ENCODE data around the gene BIRC7.
A peak's percentile ranks its signal among the peaks of the same experiment; 100 is the strongest.

Gene BIRC7

DNA sequence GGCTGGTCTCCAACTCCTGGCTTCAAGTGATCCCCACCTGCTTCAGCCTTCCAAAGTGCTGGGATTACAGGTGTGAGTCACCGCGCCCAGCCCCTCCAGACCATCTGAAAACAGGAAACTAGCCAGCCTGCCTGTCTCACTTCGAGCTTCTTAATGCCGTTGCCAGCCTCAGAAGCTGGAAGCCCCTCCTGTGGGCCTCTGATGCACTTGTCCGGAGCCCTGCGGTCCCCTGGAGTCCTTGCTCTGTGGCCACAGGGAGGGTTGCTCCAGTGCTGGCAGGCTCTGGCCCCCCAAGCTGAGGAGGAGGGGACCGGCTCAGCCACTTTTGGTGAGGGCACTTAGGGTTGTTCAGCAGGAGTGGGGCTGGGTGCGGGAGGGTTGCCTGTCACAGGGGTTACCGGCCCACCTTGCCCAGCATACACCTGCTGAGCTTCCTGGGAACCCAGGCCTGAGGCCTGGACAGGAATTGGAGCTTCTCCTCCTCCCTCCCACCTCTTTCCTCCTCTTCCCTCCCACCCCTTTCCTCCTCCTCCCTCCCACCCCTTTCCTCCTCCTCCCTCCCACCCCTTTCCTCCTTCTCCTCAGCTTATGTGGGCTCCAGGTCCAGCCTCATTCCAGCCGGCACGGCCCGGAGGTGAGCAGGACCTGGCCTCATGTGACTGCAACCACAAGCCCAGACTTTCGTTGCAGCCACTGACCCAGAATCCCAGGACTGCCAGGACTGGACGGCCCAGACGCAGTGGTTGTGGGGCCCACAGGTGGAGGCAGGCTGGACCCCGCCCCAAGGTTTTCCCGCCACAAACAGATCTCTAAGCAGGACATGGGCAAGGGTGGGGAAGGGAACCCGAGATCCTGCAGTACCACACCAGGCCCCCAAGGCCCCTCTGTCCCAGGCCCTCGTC is 9.4 kb upstream of the BIRC7 start:
- no peak for DNase-seq

DNA sequence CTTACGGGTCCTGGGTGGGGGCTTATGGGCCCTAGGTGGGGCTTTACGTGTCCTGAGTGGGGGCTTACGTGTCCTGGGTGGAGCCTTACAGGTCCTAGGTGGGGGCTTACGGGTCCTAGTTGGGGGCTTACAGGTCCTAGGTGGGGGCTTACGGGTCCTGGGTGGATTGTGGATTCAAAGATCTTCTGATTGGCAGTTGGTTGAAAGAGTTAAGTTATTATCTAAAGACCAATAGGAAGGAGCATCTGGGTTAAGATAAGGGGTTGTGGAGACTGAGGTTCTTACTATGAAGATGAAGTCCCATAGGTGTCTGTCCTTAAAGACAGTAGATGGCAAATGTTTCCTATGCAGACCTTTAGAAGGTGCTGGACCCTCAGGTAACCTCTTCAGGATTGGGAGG is 8.4 kb upstream of the BIRC7 start:
- no peak for DNase-seq

DNA sequence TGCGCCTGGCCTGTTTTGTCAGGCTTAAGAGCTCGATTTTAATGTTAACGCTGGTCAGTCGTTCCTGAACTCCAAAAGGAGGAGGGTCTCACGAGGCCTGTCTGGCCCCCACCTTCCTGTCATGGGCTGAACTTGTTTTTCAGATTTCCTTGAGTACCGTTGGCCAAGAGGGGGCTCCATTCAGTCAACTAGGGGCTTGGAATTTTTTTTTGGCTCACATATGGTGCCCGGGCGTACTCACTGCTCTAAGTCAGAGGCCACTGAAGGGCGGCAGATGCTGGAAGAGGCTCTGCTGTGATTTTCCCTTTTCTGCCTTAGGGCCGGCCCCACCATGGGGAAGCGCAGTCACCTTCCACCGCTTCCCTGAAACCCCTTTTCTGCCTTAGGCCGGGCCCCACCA is 6.9 kb upstream of the BIRC7 start:
- no peak for DNase-seq

DNA sequence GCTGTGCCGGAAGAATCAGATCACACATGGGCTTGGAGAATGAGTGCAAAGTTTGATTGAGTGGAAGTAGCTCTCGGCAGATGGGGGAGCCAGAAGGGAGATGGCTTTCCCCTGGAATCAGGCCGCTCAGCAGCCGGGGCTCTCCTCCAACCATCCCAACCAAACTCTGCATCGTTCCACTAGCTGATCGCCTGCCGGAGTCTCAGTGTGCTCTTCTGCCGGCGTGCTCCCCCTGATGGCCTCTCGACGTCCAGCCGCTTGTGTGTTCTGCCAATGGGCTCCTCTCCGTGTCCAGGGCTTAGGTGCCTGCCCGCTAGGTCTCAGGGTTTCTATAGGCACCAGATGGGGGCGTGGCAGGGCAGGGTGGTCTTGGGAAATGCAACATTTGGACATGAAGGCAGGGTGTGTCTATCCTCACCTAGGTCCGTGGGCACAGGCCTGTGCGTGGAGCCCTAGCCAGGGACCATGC is 4.9 kb upstream of the BIRC7 start:
- DNase-seq, result no peak

DNA sequence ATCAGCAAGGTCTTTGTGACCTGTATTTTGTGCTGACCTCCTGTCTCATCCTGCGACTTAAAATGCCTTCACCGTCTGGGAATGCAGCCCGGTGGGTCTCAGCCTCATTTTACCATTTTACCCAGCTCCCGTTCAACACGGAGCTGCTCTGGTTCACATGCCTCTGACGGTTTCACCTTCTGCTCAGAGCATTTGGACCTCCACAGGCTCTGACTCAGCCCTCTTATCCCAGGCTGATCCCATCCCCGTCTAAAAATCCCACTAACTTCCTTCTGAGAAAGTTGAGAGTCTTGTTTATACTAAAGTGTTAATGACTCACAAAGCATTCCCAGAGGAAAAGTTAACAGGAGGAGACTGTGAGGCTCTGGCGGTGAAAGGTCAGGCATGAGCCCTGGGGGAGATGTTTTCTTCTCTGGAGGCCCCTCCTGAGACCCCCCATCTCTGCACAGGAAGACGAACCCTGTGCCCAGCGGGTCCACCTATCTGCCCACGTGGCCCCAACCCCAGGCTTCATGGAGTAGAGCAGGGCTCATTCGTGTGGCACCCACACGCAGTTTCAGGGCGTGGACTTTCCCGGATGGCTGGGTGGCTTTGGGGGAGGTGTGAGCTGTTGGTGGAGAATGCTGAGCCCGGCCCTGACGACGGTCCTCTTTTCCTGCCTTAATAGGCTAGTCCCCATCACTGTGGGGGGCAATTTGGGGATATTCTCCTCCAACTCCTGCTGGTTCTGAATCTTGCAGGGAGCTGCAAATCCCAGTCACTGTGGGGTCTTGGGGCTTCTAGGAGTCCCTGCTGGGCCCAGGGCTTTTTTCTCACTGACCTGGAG is 3.3 kb upstream of the BIRC7 start:
- peak; percentile 59 for DNase-seq

DNA sequence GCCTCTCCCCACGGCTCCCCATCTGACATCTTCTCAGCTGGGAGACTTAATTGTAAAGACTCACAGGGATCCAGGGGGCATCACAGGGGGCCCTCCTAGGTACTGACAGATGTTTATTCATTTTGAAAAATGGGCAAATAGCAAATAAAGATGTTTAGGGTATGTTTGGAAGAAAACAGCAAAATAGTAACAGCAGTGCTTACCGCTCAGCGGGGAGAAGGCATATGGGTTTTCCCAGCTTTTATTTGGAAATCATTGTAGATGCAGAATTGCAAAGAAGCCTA is 2.7 kb upstream of the BIRC7 start:
- DNase-seq, result no peak

DNA sequence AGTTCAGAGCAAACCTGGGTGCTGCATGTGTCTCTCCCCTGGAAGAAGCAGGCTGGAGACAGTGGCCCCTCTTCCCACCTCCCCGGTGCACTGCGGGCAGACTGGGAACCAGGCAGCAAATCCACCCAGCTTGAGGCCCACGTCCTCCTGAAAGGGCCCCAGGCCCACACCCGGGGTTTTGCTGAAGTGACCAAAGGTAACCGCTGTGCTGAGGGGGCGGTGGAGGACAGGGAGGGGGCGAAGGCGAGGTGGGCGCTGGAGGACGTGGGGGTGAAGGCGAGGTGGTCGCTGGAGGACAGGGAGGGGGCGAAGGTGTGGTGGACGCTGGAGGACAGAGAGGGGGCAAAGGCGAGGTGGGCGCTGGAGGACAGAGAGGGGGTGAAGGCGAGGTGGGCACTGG is 1.8 kb upstream of the BIRC7 start:
- DNase-seq, result no peak

DNA sequence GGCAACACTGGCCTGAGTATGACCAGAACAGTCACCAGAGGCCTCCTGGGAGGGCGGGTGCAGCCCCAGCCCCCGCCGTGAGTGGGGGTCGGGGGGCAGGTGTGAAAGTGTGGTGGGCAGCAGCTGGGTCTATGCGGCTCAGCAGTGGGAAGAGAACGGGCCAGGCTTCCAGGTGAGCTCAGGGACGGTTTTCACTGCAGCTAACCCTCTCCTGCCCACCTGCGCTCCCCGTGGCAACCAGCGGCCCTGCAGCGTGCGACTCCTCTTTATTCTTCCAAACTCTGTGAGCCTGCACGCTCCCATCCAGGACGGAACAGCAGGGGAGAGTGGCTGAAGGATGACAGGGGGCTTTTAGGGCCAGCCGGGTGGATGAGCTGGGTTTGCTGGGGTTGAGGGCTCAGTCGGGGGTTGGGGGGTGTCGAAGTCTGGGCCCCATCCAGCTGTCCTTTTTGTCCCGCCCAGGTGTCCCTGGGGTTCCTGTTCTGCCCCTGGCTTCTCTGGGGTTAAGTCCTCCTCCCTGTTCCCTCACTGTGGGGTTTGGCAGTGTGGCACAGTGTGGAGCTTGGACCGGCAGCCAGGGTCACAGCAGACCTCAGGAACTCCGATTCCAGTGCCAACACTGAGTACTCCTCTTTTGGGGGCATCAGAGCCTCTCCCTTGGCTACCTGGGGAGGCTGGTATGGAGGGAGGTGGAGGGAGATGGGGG is 859 bp upstream of the BIRC7 start:
- DNase-seq, result no peak

DNA sequence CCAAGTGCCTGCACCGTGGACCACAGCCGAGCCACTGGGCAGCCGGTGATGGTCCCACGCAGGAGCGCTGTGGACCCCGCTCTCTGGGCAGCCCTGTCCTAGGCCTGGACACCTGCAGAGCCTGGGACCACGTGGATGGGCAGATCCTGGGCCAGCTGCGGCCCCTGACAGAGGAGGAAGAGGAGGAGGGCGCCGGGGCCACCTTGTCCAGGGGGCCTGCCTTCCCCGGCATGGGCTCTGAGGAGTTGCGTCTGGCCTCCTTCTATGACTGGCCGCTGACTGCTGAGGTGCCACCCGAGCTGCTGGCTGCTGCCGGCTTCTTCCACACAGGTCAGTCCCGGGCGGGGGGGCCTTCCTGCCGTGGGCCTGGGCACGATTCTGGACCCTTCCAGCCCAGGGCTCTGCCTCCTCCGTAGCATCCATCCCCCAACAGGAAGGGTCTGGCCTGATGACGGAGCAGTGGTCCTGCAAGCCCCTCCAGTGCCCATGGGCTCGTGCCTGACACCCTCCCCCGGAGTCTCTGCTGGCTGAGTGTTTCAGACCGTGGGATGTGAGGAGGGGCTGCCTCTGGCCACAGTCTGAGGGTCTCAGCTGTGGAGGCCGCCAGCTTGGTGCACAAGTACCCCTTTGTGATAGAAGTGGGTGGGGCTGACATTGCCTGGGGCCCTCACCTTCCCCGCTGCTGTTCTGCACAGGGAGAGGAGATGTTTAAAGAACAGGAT is 572 bp downstream of the BIRC7 start:
- no peak for DNase-seq

DNA sequence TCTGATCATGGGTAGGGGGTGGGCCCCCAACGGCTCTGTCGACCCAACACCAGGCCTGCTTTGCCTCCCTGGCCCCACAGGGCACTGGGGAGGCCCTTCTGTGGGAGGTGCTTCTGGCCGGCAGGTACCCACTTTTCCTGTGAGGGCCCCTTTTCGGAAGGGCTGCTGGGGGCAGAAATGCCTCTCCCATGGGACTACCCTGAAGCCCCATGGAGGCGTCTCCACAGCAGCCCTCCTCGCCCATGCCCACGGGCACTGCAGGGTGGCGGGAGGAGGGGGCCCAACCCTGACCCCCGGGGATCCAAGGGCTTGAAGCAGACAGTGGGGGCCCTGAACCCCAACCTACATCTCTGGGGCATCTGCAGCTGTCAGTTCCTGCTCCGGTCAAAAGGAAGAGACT is 2.3 kb downstream of the BIRC7 start:
- no peak for DNase-seq

DNA sequence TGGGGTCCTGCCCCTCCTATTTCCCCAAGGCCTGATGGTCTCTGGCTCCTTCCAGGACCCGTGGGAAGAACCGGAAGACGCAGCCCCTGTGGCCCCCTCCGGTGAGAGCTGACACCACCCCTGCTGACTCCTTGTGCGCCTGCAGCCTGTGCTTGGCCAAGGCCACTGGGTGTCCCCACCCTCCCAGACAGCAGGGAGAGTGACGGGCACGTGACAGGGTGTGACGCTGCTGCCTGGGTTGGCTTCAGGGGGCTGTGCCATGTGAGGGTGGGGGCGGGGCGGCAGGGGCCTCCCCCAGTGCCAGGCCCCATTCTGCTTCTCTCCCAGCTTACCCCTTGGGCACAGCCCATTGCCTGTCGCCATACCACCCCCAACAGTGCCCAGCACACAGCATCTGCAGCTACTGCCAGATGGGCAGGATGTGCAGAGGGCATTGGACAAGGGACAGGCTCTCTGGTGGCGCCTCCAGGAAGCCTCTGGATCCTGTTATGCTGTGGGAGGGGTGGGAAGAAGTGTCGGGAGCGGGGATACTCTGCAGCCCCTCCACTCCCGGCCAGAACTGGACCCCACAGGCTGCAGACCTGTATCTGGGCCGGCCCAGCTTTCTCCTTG is 2.9 kb downstream of the BIRC7 start:
- DNase-seq, result no peak

DNA sequence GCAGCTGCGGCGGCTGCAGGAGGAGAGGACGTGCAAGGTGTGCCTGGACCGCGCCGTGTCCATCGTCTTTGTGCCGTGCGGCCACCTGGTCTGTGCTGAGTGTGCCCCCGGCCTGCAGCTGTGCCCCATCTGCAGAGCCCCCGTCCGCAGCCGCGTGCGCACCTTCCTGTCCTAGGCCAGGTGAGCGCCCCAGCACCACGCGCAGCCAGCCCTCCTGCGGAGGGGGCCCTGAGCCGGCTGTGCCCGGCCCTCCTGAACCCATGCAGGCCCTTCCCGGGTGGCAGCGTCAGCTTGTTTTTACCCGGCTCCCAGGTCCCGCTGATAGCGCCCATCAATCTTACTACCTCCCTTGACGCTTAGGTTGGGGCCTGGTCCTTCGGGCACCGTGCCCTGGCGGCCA is 3.7 kb downstream of the BIRC7 start:
- DNase-seq, result no peak

DNA sequence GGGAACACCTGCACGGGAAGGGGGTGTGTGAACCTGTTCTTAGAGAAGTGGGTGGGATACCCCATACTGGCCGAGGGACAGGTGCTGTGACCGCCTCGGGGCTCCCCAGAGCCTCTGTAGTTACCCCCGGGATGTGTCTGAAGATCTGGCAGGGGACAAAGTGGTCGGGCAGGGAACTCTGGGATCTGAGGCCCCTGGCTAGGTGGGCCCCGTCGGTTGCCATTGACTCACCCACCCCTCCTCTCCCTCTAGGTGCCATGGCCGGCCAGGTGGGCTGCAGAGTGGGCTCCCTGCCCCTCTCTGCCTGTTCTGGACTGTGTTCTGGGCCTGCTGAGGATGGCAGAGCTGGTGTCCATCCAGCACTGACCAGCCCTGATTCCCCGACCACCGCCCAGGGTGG is 4.3 kb downstream of the BIRC7 start:
- DNase-seq, result no peak

DNA sequence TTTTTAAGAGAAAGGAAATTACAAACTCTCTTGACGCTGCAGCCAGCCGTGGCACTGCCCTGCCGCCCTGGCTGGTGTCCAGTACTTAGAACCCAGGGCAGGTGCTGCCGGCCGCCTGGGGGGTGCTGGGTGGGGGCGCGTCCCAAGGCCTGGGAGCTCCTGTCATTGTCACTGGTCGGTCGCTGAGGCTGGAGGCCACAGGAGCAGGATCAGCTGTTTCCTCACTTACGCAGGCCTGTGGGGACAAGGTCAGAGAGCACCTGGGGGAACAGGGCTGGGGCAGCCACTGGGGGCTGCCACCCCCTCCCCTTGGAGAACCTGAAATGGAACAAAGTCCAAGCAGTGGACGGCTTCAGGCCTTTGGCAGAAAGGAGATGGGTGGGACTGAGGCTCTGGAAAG is 5.6 kb downstream of the BIRC7 start:
- no peak for DNase-seq

DNA sequence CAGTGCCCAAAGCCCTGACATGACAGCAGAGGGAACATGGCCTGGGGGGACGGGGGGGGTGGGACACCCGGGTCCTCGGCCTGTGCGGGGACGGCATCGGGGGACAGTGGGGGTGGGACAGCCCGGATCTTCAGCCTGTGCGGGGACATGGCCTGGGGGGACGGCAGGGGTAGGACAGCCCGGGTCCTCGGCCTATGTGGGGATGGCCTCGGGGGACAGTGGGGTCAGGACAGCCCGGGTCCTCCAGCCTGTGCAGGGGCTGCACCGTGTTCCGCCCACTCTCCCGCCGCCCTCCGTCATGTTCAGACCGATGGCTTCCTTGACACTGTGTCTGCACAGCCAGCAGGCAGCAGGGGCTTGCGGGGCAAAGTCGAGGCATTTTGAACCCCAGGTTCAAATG is 7.0 kb downstream of the BIRC7 start:
- DNase-seq, result no peak

DNA sequence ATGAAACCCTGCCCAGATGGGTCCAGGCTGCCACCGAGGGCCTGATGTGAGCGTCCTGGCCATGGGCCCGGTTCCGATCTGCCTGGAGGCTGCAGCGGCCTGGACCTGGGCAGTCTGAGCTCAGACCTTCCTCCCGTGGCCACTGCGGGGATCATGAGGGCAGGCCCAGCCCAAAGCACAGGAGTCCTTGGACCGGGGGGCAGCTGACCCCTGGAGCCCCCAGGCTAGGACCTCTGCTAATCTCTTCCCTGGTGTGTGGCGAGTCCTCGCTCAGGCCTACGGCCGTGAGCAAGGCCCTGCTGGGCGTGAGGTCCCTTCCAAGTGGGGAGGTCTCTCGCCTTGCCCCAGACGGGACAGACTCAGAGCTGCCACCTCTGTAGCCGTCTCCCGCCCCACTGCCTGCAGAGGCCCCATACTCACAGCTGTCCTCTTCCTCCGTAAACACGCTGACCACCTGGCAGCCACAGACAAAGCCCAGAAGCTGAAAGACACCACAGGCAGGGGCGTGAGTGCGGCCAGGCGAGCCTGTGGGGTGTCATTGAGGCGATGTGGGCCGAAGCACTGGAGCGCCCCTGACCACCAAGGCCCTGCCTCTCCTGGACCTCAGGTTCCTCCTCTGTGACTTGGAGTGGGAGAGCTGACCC is 8.0 kb downstream of the BIRC7 start:
- no peak for DNase-seq

DNA sequence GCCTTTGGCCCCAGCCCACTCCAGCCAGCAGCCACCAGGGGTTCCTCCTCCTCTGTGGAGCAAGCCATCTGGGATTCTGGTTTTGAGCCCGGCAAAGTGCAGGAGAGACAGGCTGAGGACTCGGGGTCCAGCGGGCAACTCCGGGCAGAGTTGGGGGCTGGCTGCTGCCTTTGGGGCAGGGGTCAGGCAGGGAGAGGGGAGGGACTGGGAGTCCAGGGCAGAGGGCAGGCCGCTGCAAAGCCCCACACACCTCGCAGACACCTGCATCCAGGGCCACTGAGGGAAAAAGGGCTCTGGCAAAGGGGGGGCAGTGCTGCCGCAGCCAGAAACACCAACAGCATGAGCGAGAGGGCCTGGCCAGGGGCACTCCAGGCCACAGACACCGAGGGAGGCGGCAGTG is 8.8 kb downstream of the BIRC7 start:
- DNase-seq, result no peak

DNA sequence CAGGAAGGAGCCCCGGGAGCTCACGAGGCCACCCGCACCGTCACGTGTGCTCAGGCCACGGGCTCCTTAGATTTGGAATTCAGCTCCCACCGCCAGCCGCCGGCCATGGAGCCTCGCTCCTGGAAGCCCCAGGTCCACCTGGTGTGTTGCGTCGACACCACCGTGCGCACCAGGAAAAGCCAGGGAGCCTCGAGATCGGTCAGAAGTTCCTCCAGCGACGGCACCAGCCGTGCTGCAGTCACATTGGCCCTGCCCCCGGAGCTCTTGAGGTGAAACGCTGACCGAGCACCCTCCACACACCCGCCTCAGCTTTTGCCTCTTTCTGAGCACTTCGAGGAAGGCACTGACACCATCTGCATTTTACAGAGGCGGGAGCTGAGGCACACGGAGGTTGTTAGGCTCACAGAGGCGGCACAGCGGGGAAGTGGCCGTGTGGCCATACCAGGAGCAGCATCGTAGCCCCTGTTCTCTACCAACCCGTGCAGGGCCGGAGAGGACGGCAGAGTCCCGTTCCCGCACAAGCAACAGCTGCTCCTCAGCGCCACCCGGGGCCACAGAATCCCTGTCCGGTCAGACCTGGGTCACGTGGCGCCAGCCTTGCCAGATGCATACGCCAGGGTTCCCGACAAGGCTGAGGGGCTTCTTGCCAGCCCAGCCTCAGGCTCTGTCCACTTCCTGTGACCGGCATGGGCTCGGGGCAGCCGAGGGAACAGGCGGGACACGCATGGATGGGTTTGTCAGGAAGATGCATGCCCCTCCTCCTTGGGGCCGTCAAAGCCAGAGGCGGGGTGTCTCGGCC is 11.0 kb downstream of the BIRC7 start:
- DNase-seq, result no peak

DNA sequence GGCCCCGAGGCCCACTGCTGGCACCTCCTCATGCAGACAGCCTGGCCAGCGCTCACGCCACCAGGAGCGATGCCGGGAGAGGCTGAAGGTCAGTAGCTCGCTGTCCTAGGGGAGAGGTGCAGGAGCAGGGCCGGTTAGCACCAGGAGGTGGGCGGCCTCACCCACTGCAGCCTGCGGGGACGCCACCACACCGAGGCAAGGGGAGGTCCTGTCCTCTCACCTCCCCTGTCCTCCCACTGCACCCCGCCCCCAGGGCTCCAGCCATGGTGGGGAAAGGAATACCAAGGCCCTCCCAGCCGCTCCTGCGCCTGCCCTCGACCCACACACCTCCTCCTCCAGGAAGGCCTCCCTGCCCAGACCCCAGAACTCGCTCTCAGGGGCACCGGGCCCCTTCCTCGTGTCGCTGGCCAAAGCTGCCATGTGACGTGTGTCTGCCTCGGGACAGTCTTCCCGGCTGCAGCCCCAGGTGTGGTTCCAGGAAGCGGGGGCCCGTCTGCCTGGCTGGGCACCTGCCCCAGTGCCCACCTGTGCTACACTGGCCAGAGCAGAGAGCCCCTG is 12.0 kb downstream of the BIRC7 start:
- DNase-seq, result no peak

DNA sequence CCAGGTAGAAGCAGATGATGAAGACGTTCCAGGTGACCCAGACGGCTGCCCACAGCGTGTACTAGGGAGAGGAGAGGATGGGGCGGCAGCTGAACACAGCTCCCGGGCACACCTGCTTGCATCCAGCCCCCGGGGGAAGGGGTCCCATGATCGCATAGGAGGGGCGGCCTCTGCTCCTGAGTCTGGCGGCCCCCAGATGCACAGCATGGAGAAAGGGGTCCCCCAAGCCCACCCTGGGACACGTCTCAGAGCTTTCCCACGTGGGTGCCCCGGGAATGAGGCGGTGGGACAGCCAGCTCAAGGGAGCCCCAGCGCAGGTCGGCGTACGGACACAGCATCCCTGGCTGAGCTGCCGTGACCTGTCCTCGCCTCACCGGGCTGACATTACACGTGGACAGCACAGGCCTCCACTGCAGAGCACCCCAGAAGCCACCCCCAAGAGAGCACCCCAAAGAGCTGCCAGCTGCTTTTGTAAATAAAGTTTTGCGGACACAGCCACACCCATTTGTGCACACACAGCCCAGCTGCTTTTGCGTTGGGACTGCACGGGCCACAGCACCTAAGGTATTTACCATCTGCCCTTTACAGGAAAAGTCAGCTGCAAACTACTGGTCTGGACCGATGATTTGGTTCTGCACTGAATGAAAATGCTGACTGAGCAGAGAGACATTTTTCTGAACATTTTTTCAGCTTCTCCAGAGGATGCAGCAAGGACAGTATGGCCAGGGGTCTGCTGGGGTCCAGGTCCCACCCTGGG is 13.3 kb downstream of the BIRC7 start:
- DNase-seq, result no peak

Data from T1000 (cell line).